Sigmoid colon (tissue), 4 donors: ENCODE measurements around the gene GABRR2.

Source experiments
- EP300 ChIP-seq, 4 donors: sonication (generic); formaldehyde crosslinking; IDR thresholded peaks; one replicate each; pipeline ENCODE4 v1.6.1; 2017; ENCODE audit warnings: antibody characterized with exemption in 4 of 4
- POLR2A ChIP-seq, 2 donors: fragments of 450-650 bp; IDR thresholded peaks; one replicate each; pipeline ENCODE4 v1.6.1; 2016; ENCODE audit warnings: antibody characterized with exemption in 2 of 2, mild to moderate bottlenecking in 2 of 2, moderate library complexity in 2 of 2
- POLR2AphosphoS5 ChIP-seq, 4 donors: sonication (generic); formaldehyde crosslinking; IDR thresholded peaks; one replicate each; pipeline ENCODE4 v1.6.1; 2017; ENCODE audit warnings: antibody characterized with exemption in 4 of 4

DNA sequence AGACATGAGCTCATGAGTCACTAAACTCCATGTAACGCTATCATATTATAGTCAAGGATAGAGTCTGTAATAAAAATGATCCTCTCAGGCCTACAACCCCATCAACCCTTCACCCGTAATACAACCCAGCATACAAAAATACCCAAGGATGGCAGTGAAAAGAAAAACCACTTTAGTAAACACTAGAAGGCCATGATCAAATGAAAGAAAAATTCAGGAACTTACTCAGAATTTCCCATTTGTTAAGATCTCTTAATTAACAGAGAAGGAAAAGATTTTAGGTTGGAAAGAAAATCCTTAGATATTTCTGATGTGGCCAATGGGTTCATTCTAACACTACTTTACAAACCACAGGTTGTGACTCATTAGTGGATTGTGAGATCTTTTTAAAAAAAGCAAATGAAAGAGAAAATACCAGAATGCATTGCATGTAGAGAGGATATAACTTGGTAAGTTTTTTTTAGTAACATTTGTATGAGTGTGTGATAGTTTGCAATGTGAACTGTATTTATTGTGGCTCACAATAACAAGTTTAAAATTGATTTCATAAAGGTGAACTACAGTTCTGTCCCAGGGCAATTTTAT lies 45.4 kb upstream of the GABRR2 start:
- TF ChIP-seq POLR2A (IDR thresholded peaks at IDR 0.05) (no peak), POLR2AphosphoS5 (IDR thresholded peaks at IDR 0.05) (no peak), EP300 (IDR thresholded peaks at IDR 0.05) (no peak)
